HG03342 (cell line): ENCODE measurements around the gene ATP7B.
"Not testable (repeated sequence)": the region's sequence is repeated elsewhere in the genome, so short reads cannot be mapped to it uniquely, and the experiment has no call there.

Experiments used
- ATAC-seq: cut with Tn5 transposase; IDR thresholded peaks from one replicate; pipeline ENCODE4 v1.9.1; 2021; ENCODE audit warnings: mild to moderate bottlenecking, moderate library complexity; ENCODE audit not compliant: unreplicated experiment

The ATP7B gene

DNA sequence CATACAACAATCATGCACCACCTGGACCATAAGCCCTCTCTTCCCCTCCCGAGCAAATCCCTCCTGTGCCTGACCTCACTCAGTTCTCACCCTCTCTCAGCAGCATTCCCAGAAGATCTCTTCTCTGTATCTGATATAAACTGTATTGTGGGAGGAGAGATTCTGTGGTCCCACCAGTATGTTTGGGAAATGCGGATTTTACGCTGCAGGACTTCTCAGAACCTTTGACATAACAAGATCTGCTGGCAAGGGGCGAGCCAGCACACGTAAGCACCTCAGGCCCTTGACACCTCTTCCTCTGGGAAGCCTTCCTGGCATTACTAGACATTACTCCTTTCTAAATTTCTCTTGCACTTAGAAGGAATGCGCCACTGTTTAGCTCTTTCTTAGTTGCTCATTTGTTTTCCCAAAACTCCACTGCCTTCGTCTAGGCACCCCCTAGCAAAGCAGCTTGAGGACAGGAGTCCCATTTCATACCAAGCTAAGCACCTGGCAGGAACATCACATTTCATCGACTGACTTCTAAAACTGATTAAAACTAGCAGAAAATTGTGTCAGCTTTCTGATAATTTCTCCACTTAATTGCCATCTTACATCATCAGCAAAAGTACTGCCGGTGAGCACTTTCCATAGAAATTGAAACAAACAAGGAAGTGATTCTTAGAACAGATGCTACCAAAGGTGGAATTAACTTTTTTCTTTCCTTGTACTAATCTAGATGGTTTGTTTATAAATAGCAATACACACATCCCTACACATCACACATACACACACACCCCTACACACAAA is 86.3 kb downstream of the ATP7B start:
- ATAC-seq: no peak

DNA sequence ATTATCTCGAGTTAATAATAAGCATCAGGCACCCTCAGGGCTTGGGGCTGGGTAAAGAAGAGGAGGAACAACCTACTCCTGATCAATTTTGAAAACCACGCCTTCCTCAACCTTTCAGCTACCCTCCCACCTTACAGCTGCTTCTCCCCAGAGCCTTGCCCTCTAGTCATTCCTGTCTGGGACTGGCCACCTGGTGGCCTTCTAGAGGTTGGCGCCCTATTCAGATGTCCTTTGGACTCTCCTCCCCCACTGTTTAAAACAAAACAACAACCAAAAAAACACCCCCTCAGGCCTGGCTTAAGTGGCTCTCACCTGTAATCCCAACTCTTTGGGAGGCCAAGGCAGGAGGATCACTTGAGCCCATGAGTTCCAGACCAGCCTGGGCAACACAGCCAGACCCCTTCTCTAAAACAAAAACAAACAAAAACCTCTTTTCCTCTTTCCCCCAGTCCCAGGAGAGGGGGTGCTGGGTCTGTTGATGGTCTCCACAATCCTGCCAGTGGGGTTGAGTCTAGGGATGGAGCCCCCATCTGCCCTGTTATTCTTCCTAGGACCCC is 87.2 kb downstream of the ATP7B start:
- ATAC-seq: no peak

DNA sequence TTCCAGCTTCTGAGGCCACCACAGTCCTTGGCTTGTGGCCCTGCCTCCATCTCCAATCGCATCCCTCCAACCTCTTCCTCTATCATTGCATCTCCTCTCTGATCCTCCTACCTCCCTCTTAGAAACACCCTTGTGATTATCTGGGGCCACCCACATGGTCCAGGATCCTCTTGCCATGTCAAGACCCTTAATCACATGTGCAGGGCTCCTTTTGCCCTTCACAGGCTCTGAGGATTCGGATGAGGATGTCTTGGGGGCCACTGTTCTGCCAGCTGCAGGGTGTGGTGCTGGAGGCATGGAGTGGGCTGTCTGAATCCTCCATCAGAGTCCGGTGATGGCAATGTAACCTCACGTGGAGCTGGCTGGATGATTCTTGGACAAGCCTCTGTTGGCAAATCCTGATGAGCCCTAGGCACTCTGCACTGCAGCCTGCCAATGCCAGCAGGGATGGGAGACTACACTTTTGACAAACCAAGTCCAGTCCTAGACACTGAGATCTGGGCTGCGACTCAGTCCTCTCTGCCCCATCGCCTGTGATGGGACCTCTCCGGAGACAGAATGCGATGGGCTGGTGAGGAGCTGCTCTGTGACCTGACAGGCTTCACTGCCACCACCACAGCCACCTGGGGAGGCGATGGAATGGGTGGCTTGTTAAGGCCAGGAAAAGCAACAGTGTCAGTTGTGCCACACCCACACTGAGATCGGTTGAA is 88.3 kb downstream of the ATP7B start:
- no peak for ATAC-seq

DNA sequence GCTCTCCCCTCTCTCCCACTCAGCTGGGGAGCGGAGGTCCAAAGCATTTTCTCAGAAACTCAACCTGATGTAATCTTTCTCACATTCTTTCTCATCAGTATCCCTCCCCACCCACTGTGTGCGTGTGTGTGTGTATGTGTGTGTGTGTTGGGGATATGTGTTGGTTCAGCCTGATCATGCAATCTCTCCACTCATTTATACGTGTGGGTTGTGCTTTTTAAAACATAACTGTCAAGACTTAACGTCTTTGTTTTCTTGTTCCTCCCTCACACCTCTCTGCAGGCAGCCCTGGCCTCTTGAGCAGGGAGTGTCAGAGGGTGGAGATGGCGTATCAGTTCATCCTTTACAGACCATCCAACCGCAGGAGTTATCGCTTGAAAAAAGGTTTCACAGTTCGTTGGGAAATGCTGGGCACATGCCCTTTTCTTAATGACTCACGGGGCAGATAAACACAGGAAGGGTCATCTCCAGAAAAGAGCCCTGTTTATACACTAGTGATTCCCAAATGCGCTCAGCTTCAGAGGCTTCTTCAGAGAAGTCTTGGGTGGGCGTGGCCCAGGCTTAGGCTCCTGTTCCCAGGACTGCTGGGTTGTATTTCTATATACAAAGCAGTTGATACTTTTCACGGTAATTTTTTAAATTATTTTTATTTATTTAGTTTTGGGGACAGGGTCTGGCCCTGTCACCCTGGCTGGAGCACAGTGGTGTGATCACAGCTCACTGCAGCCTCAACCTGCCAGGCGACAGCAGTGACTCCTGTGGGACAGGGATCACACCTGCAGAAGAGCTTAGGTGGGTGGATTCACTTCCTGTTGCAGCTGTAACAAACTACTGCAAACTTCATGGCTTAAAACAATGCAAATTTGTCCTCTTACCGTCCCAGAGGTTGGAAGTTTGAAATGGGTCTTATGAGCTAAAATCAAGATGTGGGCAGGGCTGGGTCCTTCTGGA is 89.2 kb downstream of the ATP7B start:
- no peak for ATAC-seq

DNA sequence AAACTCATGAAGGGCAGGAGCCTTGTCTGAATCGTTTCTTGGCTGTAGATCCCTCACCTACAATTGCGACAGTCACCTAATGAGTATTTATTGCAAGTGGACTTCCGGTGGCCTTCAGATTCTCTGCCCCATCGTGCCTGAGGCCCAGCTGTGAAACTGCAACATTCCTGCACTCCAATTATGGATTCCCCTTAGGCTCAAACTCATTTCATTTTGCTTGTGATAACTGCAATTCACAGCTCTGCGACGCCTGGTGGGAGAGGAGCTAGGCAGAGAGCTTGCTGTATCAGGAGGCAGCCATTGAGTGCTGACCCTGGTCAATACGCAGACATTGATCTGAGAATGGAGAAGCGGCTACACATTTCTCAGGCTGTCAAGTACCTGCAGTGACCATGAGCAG is 90.5 kb downstream of the ATP7B start:
- ATAC-seq: no peak

DNA sequence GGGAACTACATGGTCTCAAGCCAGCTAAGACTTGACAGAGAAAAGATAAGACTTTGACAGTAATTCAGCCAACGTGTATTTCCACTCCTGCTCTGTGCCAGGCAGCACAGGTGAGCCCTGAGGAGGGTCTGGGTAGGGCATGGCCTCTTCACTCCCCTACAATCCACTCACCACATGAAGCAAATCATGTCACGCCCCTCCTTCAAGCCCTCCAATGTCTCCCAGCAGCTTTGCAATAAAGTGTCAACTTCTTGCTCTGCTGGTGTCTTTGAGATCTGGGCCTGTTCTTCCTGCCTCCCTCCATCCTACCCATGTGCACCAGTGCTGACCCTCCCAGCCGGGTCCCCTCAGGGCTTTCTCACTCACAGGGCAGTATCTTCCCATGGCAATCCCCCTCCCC is 91.0 kb downstream of the ATP7B start:
- no peak for ATAC-seq

DNA sequence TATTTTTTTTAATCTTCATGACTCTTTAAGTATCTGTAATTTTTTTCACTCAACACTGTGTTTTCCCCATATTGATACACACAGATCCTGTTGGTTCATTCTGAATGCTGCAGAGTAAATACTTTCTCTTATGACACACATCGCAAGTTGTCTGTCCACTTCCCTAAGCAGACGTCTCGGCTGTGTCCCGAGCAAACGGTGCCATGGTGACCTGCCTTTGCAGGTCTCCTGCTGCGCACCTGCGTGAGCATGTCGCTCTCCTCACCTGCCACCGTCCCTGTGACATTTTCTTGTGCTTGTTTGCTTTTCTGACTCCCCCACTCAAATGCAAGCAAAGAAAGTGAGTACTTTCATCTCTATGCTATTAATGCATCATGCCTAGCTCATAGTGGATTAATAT is 91.7 kb downstream of the ATP7B start:
- ATAC-seq: no peak

DNA sequence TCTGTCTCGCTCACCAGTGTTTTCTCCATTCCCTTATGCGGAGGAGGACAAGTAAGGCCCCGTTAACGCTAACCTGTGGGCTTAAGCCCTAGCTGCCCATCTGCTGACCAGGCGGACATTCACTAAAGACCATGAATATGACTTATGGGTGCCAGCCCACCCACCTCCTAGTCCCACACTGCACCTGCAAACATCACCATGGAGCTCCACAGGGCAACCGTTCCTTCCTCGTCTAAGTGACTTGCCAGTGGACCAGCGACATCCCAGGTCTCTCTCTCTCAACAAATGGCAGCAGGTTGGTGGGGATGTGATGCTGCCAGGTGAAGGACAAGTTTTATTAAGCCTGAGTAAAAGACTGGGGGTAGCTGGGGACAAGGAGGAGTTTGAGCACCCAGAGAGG is 94.3 kb downstream of the ATP7B start:
- ATAC-seq: no peak

DNA sequence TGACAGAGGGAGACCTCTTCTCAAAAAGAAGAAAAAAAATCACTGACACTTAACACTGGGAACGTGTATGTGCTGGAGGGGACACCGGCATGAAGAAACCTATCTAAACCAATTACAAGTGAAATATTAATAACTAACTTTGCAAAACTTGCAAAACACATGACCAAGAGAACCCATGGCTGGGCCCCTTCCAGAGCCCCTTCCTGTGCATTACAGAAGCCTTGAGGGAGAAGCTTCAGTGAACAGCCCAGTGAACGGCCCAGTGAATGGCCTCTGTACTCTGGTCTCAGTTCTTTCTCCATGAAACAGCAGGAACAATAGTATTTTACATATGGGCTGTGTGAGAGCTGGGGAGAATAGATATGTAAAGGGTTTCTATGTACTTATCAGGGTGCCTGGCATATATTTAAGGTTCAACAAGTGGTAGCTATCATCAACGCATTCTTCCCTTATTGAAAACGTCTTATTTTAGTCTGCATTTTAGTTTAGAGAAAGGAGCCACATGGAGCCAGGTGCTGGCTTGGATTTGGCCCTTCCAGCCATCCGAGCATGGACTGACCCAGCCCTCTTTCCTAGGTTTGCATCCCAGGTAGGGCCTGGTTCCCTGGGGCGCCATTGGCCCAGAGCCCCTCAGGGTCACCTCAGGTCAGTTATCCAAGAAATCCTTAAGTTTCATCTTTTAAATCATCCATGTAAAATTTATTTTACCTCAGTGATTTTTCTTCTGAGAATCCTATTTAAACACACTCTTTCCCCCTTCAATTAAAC is 95.0 kb downstream of the ATP7B start:
- ATAC-seq: no peak

DNA sequence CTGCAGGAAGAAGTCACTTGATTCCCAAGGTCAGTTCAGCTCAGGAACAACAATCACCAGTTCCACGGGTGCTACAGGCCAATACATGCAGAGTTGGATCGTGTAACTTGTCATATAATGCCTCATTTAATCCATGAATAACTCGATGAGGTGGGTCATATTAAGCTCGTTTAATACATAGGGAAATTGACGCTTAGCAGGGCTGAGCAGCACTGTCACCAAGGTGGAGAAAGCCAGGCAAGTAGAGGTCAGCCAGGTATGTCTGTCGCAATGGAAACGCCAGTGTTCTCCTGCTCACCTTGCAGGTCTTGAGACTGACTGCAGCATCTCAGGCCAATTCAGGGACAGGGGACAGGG is 97.1 kb downstream of the ATP7B start:
- ATAC-seq: no peak

DNA sequence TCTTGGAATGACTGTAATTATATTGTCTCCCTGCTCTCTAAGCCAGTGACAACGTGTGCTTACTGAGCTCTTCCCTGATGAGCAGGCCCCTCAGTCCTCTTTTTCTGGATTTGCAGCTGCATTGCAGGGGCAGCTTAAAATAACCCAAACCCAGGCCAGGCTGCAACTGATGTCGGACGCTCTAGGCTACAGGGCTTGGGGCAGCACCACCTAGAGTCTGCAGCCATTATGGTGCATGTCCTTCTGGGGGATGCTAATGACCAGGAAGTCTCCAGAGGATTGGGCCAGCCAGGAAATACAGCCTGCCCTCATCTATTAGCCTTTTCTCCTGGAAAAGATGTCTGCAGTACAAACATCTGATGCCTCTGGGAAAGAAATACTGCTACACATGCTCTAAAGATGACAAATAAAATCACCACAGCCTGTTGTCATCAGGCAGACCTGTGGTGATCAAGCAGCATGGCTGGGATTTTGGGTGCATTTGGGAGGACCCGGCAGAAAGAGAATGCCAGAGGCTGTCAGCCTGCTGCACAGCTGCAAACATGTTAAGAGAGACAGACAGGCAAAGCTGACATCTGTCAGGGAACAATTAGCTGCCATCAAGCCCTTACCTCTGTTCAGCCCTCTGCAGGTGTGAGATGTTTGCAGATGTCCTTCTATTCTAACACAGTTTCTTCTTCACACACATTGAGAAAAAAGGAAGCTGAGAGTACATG is 97.7 kb downstream of the ATP7B start:
- no peak for ATAC-seq

DNA sequence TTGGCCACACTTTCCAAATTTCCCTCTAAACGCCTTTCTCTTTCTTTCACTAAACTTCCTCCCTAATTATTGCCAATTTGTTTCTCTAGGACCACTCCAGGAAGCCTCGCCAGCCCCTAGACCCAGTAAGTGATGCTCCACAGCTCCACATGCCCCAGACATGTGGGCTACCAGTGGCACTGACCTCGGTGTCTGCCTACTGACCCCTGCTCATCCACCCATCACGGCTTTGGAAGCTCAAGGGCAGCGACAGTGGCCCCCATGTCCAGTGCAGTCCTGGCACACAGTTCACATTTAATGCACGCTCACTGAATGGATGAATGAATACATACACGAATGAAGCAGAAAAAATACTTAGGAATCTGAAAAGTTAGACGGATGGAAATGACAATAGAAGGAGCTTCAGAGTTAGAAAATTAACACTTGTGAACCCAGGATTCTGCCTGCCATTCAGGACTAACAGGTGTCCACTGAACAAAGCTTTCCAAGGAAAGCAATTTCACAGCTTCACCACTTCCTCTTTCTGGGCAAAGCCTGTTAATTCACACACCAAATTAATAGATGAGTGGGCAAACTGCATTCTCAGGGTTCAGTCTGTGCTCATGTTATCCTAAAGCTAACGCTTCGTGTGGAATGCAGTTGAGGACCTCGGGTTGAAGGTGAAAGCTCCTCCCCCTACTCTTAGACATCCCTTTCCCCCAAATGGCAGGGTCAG is 98.6 kb downstream of the ATP7B start:
- no peak for ATAC-seq

DNA sequence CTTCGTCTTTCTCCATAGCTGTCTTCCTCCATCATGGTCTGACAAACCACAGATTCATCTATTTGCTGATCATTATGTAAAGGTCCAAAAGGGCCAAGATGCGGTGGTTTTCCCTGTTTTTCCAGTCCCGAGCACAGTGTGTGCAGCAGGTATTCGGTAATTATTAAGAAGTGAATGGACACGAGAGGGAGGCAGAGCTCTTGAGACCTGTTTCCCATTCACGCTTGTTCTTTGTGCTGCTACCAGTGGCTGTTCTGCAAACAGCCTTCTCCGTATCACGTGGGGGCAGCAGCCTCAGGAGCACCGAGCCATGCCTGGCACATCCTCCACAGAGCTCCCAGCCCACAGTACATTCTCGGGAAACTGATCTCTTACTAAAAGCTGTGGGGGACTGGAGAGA is 99.2 kb downstream of the ATP7B start:
- no peak for ATAC-seq

DNA sequence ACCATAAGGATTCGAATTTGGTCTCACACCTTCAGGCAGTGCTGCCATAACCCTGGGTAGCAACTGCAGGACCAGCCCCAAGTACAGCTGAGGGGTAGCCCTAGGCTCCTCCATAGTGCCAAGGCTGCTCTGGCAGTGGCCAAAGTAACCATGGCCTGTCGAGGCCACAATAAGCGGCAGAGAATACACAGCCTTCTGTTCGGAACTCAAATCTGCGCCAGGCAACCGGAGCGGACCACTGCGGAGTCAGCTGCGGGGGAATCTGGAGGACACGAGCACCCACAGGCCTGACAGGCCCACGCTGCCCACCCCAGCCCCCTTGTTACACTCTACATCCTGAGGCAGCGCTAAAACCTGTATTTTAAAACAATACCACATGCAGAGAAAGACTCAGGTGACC is 100.7 kb downstream of the ATP7B start:
- no peak for ATAC-seq

DNA sequence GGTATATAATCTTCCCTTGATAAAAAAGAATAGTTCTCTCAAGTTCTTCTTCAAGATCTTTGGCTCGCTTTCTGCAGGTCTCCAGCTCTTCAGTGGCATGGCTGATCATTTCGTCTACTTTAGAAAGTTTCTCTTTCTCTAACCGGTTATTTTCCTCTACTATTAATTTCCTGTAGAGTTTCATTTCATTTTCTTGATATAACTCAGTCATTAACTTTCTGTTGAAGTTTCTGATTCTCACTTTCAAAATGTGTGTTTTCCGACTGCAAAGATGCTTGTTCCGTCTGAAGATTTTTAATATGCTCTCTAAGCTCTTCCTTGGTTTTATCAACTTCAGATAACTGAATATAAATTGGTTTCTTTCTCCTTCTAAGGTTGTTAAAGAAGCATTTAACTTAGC is 102.0 kb downstream of the ATP7B start:
- not testable (repeated sequence) for ATAC-seq

DNA sequence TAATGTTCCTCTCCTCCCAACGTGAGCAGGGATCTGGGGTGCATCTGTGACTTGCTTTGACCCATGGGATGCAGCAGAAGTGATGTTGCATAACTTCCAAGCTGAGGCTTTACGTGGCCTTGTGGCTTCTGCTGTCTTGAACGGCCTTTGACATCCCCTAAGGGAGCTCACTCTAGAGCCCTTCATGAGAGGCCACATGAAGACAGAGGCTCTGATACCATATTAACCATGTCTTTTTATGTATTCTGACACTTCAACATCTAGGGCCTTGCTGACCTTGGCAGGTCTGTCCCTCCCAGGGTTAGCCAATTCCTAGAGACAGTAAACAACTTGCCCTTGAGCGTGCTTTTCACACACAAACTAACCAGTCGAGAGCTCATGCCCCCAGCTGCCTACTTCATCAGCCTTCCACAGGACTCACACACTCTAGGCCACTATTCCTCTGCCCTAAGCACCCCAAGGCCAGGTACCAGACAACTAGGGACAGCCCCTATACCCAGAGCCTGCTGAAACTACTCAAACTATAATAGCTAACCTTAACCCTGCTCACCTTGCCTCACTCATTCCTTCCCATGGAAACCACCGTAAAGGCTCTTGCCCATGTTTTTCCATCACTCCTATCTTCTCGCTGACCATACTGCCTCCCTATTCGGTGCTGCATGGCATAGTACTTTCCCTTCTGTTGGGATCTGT is 104.1 kb downstream of the ATP7B start:
- no peak for ATAC-seq

DNA sequence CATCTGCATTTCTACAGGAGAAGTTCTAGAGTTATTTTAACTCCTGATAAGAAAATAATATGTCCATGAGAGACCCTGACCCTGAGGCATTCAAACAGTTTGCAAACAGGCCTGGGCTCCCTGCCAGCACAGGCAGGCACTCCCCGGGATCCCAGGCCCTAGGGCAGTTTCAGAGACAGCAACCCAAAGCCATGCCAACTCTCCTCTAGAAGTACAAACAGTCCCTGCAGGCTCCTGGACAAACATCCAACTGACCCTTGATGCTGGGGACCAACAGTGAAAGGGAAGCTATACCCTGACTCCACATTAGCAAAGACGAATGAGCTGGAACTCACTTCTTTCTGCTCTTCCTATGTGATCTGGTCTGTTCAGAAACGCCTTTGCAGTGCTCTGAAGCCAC is 104.7 kb downstream of the ATP7B start:
- no peak for ATAC-seq

DNA sequence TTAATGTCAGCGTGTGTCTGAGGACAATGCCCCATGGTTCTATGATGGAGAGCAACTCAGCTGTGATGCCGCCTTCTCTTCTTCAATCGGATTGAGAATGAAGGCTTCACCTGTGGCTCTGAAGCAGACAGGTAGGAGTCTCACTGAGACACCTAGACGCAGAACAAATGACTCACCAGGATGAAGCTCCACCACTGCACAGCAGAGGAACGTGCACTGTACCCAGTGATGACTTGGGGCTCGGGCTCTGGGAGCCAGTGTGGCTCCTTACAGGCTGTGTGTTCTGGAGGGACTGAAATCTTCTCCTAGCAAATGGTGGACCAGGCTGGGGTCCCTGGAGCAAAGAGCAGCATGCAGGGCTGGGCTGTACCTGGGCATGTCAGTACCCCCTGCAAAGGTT is 105.5 kb downstream of the ATP7B start:
- ATAC-seq: no peak

DNA sequence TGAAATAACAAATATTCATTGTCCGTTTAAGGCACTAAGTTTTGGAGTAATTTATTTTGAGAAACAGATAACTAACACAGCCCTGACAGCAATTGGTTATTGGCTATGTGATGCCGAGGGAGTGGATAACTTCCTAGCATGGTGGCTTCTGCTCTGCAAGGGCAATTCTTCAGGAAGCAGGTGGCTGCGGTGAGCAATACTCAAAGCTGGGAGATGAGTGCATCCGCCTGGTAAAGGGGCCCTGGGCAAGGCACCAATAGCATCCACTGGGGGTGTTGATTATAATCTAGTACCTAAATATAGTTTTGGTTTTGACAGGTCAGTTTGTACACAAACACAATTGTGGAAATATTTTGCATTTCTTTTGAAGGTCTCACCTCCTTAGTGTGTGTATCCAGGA is 108.5 kb downstream of the ATP7B start:
- ATAC-seq: no peak
